Stimulated activated naive CD8-positive, alpha-beta T cell treated with anti-CD3 and anti-CD28 coated beads, Interleukin-15, amount 100 ng/mL, for 72 hours (primary cell): ENCODE measurements around the gene GJD2.

Source experiments
- ATAC-seq: fragments of 150-1000 bp; cut with Tn5 transposase; 2 replicates; pipeline ENCODE4 v1.10.0; 2021; ENCODE audit warnings: mild to moderate bottlenecking, moderate library complexity
- DNase-seq, 2 donors: peaks; one replicate each; pipeline ENCODE4 v3.0.0; 2021 to 2022
- H3K27ac Mint-ChIP-seq, 2 donors: one replicate each; pipeline ENCODE4 v1.8.0; 2022; ENCODE audit warnings: mild to moderate bottlenecking in 2 of 2, mixed read lengths in 2 of 2, moderate library complexity in 2 of 2
- H3K27me3 Mint-ChIP-seq: one replicate; pipeline ENCODE4 v1.8.0; 2022; ENCODE audit warnings: mixed read lengths
- H3K4me1 Mint-ChIP-seq: one replicate; pipeline ENCODE4 v1.8.0; 2022; ENCODE audit warnings: mild to moderate bottlenecking, mixed read lengths
- H3K4me3 Mint-ChIP-seq, 2 donors: one replicate each; pipeline ENCODE4 v1.8.0; 2022; ENCODE audit warnings: mild to moderate bottlenecking in 2 of 2, mixed read lengths in 2 of 2, moderate library complexity in 1 of 2
- H3K9me3 Mint-ChIP-seq, 2 donors: one replicate each; pipeline ENCODE4 v1.8.0; 2022; ENCODE audit warnings: mixed read lengths in 2 of 2

The GJD2 gene

DNA sequence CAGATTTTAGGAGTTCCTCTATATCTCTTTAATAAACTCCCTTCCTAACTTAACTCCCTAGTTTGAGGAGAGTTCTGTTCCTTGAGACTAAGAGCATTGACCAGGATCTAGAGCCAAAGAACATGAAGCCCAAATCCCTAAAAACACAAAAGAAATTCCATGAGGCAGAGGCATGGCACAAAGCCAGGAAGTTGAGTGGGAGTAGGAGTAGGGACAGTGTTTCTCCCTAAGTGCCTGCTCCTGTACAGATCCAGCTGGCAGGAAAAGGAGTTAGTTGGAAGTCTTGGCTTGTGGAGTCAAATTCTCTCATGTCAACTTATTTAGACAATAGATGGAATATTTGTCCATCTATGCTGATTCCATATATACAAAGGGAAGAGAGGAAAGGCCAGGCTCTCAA lies 29.2 kb upstream of the GJD2 start:
- Mint-ChIP-seq H3K4me3 (no peak overlapping the region), H3K27ac (no peak overlapping the region), H3K9me3 (peaks cover 6 to 25% of the 10 kb centered on the region in 2 donors), H3K27me3 (peaks cover 42% of the 10 kb centered on the region), H3K4me1 (no peaks in the 10 kb centered on the region)
- DNase-seq (no peak), ATAC-seq (no peak)

DNA sequence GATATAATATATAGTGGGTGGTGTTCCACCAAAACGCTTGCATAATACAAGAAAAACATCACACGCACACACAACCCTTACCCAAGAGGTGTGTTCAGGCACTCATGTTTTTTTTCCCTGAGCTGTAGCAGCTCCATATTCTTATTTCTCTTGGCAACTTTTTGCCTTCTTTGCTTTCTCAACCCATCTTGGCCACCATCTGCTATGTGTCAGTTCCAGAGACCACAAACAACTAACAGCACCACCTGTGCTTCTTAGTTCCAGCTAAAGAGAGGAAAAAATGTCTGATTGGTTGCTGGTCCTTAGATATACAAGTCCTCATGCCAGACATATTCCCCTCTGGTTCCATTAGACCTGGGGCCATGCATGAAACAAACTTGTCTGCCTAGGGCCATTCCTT lies 28.6 kb upstream of the GJD2 start:
- Mint-ChIP-seq H3K9me3 (peaks cover 6 to 25% of the 10 kb centered on the region in 2 donors), H3K4me3 (no peak overlapping the region), H3K27me3 (peaks cover 42% of the 10 kb centered on the region), H3K27ac (no peak overlapping the region), H3K4me1 (no peaks in the 10 kb centered on the region)
- DNase-seq, result no peak
- ATAC-seq, result no peak

GRCh38 chr15:34782901-34783300 lies 28.1 kb upstream of the GJD2 start:
- no peak overlapping the region for H3K27ac Mint-ChIP-seq
- no peaks in the 10 kb centered on the region for H3K4me1 Mint-ChIP-seq
- H3K4me3 Mint-ChIP-seq, result no peak overlapping the region
- DNase-seq, result no peak
- ATAC-seq, result no peak
- peaks cover 6 to 25% of the 10 kb centered on the region in 2 donors for H3K9me3 Mint-ChIP-seq
- H3K27me3 Mint-ChIP-seq, result peaks cover 42% of the 10 kb centered on the region

- DNase-seq, result no peak
- Mint-ChIP-seq H3K27ac (no peak overlapping the region), H3K4me3 (no peak overlapping the region), H3K4me1 (no peaks in the 10 kb centered on the region), H3K9me3 (peaks cover 6 to 25% of the 10 kb centered on the region in 2 donors), H3K27me3 (peaks cover 44% of the 10 kb centered on the region)
- no peak for ATAC-seq
Observed at GRCh38 chr15:34780725-34781124, 25.9 kb upstream of the GJD2 start.

GRCh38 chr15:34776606-34777105 lies 21.9 kb upstream of the GJD2 start:
- Mint-ChIP-seq H3K4me1 (no peaks in the 10 kb centered on the region), H3K27ac (no peak overlapping the region), H3K9me3 (peaks cover 0 to 15% of the 10 kb centered on the region in 2 donors), H3K4me3 (no peak overlapping the region), H3K27me3 (peaks cover 31% of the 10 kb centered on the region)
- no peak for ATAC-seq
- no peak for DNase-seq

DNA sequence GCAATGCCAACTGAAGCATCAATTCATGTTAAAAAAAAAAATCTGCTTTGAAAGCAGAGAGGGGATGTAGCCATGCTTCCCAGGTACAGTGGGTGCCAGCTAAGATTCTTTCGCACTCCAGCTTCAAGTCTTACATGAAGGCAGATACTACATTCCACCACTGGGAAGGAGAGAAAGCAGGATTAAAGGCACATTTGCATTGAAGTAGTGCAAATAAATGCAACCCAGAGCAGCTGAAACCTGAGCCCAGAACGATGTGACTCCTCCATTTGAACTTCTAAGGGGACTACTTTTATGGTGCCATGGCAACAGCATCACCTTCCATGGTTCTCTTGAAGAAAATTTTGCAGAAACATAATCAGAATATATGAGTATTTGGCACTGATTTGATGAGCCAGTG lies 19.1 kb upstream of the GJD2 start:
- Mint-ChIP-seq H3K4me1 (no peaks in the 10 kb centered on the region), H3K27me3 (peaks cover 52% of the 10 kb centered on the region), H3K27ac (no peak overlapping the region), H3K9me3 (no peaks in the 10 kb centered on the region), H3K4me3 (no peak overlapping the region)
- ATAC-seq, result no peak
- DNase-seq, result no peak

- ATAC-seq (no peak), DNase-seq (no peak)
- no peak overlapping the region for H3K27ac Mint-ChIP-seq
- no peaks in the 10 kb centered on the region for H3K9me3 Mint-ChIP-seq
- peaks cover 52% of the 10 kb centered on the region for H3K27me3 Mint-ChIP-seq
- no peak overlapping the region for H3K4me3 Mint-ChIP-seq
- no peaks in the 10 kb centered on the region for H3K4me1 Mint-ChIP-seq
Observed at GRCh38 chr15:34773013-34773412, 18.2 kb upstream of the GJD2 start.

GRCh38 chr15:34772312-34772711 lies 17.5 kb upstream of the GJD2 start:
- no peak for ATAC-seq
- peak overlapping the region in 1 of 2 donors; percentile 6 for H3K27ac Mint-ChIP-seq
- DNase-seq, result no peak
- no peaks in the 10 kb centered on the region for H3K9me3 Mint-ChIP-seq
- H3K4me3 Mint-ChIP-seq, result no peak overlapping the region
- no peaks in the 10 kb centered on the region for H3K4me1 Mint-ChIP-seq
- peaks cover 52% of the 10 kb centered on the region for H3K27me3 Mint-ChIP-seq

DNA sequence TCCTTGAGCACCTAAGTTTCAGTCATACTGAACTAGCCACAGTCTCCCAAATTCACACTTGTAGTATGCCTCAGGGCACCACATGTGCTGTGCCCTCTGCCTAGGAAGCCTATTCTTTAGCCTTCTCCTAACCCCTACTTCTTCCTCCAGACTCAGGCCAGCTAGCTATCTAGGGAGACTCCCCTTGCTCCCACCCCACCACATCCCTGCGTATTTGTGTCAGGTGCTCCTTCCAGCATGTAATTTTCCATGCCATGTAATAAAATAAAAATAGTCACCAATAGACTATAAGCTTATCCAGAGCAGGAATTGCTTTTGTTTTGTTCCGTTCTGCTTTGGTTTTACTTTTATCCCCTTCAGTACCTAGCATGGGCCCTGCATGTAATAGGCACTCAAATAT lies 14.9 kb upstream of the GJD2 start:
- DNase-seq, result no peak
- Mint-ChIP-seq H3K4me3 (no peak overlapping the region), H3K27me3 (peaks cover 36% of the 10 kb centered on the region), H3K4me1 (no peaks in the 10 kb centered on the region), H3K27ac (no peak overlapping the region), H3K9me3 (no peaks in the 10 kb centered on the region)
- ATAC-seq, result no peak

DNA sequence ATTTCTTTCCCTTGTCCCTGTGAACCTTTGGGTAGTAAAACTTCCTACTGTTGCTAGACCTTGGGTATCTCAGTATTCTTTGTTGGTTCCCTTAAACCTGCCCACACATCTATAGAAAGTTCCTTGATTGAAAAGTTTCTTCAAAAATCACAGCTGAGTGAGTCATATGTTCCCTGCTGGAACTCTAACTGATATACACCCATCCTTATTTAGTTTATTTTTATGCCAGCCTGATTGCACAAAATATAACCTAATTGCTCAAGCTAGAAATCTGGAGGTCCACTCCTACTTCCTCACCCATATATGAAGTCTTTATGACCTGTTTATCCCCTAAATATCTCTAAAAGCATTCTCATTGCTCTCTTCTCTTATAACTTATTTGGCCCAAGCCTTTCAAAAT lies 13.7 kb upstream of the GJD2 start:
- Mint-ChIP-seq H3K4me1 (no peaks in the 10 kb centered on the region), H3K27me3 (peaks cover 31% of the 10 kb centered on the region), H3K4me3 (no peak overlapping the region), H3K27ac (no peak overlapping the region), H3K9me3 (no peaks in the 10 kb centered on the region)
- DNase-seq (no peak), ATAC-seq (no peak)

GRCh38 chr15:34765741-34766140 lies 10.9 kb upstream of the GJD2 start:
- no peak for DNase-seq
- Mint-ChIP-seq H3K9me3 (no peaks in the 10 kb centered on the region), H3K27ac (no peak overlapping the region), H3K27me3 (peaks cover 26% of the 10 kb centered on the region), H3K4me3 (no peak overlapping the region), H3K4me1 (no peaks in the 10 kb centered on the region)
- no peak for ATAC-seq

DNA sequence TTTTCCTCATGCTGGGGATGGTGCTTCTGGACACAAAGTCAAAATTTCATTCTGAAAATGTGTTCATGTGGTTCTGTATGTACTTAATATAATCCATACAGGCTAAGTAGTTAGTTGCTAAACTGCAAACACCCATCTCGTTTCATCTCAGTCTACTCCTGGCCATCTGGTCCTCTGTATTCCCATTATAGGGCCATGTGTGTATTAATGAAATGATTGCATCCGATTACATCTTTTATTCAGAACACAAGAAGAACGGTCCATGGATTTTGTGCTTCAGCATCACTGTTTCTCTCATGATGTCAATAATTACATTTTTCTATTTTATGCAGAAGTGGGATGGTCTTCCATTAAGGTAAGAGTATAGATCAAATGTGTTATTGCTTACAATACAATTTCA lies 6.1 kb upstream of the GJD2 start:
- no peak for DNase-seq
- peaks cover 54% of the 10 kb centered on the region for H3K27me3 Mint-ChIP-seq
- H3K4me3 Mint-ChIP-seq, result no peak overlapping the region
- H3K4me1 Mint-ChIP-seq, result no peaks in the 10 kb centered on the region
- H3K27ac Mint-ChIP-seq, result no peak overlapping the region
- no peak for ATAC-seq
- H3K9me3 Mint-ChIP-seq, result no peaks in the 10 kb centered on the region

- Mint-ChIP-seq H3K9me3 (no peaks in the 10 kb centered on the region), H3K27me3 (peaks cover 63% of the 10 kb centered on the region), H3K4me1 (peaks cover 5% of the 10 kb centered on the region), H3K4me3 (no peak overlapping the region), H3K27ac (no peak overlapping the region)
- no peak for DNase-seq
- no peak for ATAC-seq
Observed at GRCh38 chr15:34759992-34760391, 5.2 kb upstream of the GJD2 start.

GRCh38 chr15:34759347-34759746 lies 4.5 kb upstream of the GJD2 start:
- H3K27ac Mint-ChIP-seq, result no peak overlapping the region
- no peak overlapping the region for H3K4me3 Mint-ChIP-seq
- H3K27me3 Mint-ChIP-seq, result peaks cover 67% of the 10 kb centered on the region
- H3K4me1 Mint-ChIP-seq, result peaks cover 6% of the 10 kb centered on the region
- no peak for DNase-seq
- no peaks in the 10 kb centered on the region for H3K9me3 Mint-ChIP-seq
- no peak for ATAC-seq

DNA sequence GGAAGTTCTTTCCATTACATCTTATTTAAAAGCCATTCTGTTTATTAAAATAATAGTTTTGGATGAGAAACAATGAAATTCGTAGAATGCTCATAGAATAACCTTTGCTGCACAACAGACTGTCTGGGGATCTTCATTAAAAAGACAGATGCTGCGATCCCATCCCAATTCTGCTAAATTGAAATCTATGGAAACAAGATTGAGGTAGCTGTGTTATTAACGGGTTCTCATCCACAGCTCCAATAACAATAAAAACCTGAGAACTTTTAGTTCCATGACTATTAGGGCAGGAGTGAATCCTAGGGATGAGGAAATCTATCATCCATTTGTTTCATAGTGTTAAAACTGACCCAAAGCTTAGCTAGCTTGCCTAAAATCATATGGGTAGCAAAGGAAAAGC lies 2.5 kb upstream of the GJD2 start:
- Mint-ChIP-seq H3K27ac (no peak overlapping the region), H3K4me1 (peaks cover 12% of the 10 kb centered on the region), H3K27me3 (peaks cover 86% of the 10 kb centered on the region), H3K4me3 (no peak overlapping the region), H3K9me3 (no peaks in the 10 kb centered on the region)
- no peak for DNase-seq
- no peak for ATAC-seq

- Mint-ChIP-seq H3K9me3 (no peaks in the 10 kb centered on the region), H3K4me1 (peaks cover 12% of the 10 kb centered on the region), H3K27ac (no peak overlapping the region), H3K27me3 (peaks cover 89% of the 10 kb centered on the region), H3K4me3 (peak overlapping the region in 1 of 2 donors; percentile 26)
- DNase-seq, result no peak
- ATAC-seq, result no peak
Observed at GRCh38 chr15:34755419-34755773, 598 bp upstream of the GJD2 start.

DNA sequence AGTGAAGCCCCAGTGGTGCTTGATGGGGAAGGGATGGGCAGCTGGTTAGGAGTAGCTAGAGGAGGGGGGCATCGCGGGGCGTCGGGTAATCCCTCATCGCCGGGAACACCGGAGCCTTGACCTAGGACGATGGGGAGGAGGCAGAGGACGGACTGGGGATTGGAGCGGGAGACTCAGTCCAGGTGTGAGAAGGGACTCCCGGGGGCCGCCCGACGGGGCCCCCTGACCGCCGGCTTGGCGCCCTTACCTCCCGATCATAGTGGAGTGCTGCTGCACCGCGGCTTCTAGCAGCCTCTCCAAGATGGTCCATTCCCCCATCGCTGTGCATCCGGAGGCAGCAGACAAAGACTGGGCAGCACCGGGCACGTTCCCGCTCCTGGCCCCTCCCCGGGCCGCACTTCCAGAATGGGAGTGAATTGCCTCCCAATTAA lies 612 bp downstream of the GJD2 start:
- no peak for ATAC-seq
- no peak for DNase-seq
- Mint-ChIP-seq H3K4me1 (peaks cover 12% of the 10 kb centered on the region), H3K27ac (no peak overlapping the region), H3K4me3 (peak overlapping the region; percentile 7 to 43), H3K27me3 (peaks cover 89% of the 10 kb centered on the region), H3K9me3 (no peaks in the 10 kb centered on the region)
